C4-2B (cell line): ENCODE measurements around the gene GTPBP3.

Experiments used
- ZFX ChIP-seq: fragments of 450-650 bp; IDR thresholded peaks from 2 replicates; pipeline ENCODE4 v1.6.1; 2017
- TF ChIP-seq, protein P1 (sequence below): fragments of 450-650 bp; conservative IDR thresholded peaks from 2 replicates; pipeline ENCODE4 v1.5.1; 2017; ENCODE audit warnings: mild to moderate bottlenecking

DNA sequence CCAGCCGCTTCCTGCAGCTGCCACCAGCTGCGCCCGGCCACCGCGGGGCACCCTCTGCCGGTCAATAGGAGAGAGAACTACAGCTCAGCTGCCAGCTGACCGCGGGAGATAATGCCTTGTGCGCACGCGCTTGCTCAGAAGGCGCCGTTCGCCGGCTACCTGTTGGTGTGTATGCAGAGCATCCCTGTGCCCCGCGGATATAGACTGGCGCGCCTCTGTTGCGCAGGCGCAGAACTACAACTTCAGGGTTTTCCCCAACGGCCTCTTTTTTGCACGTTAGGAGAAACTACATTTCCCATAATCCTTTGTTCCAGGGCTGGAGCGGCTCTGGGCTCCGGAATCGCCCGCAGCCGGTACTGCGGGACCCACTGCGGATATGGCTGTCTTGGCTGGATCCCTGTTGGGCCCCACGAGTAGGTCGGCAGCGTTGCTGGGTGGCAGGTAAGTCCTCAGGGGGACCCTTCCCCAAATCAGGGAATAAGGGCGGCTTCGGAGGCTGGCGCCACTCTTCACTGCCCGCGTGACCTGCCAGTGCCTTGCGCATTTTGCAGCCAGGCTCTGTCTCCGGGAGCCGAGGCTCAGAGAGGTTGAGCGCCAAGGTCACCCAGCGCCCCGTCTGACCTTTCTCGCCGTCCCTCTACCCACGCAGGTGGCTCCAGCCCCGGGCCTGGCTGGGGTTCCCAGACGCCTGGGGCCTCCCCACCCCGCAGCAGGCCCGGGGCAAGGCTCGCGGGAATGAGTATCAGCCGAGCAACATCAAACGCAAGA is 31.7 kb upstream of the GTPBP3 start, which contains the start of gene MRPL34:
- TF ChIP-seq, protein P1, sequence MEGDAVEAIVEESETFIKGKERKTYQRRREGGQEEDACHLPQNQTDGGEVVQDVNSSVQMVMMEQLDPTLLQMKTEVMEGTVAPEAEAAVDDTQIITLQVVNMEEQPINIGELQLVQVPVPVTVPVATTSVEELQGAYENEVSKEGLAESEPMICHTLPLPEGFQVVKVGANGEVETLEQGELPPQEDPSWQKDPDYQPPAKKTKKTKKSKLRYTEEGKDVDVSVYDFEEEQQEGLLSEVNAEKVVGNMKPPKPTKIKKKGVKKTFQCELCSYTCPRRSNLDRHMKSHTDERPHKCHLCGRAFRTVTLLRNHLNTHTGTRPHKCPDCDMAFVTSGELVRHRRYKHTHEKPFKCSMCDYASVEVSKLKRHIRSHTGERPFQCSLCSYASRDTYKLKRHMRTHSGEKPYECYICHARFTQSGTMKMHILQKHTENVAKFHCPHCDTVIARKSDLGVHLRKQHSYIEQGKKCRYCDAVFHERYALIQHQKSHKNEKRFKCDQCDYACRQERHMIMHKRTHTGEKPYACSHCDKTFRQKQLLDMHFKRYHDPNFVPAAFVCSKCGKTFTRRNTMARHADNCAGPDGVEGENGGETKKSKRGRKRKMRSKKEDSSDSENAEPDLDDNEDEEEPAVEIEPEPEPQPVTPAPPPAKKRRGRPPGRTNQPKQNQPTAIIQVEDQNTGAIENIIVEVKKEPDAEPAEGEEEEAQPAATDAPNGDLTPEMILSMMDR, result peak; percentile 95
- TF ChIP-seq ZFX, result peak; percentile 88
